NCI-H2107 treated with DMSO at 0.1 percent for 48 hours (cell line): Measurements from ENCODE around the gene RBX1.
"Not testable (repeated sequence)": the region's sequence is repeated elsewhere in the genome, so short reads cannot be mapped to it uniquely, and the experiment has no call there.

ENCODE experiments used
- DNase-seq: peaks from one replicate; lab custom pipeline; 2025; ENCODE audit not compliant: unreplicated experiment; lab: John Stamatoyannopoulos, UW

Gene RBX1

GRCh38 chr22:40950962-40951794, at the start of gene RBX1:
Gene RBX1, plus strand, starts transcription at chr22:40951378. Its CDS starts 21 bp downstream, at chr22:40951399.
- peak; percentile 85 for DNase-seq

DNA sequence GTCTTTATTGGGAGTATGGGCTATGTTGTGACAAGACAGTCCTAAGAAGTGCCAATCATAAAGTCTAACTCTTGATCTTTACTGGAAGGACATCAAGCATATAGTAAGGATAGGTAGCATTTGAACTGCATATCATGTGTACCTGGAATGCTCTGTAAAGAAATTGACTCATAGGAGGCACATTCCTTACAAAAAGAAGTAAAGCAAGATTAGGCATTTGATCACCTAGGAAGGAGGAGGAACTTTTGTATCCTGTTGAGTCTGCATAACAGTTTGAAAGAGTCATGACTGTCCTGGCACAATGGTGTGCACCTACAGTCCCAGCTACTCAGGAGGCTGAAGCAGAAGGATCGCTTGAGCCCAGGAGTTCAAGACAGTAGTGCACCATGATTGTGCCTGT, 47.1 kb upstream of the RBX1 start:
- DNase-seq: no peak

- DNase-seq: no peak
Observed at GRCh38 chr22:40908895-40909294, 42.3 kb upstream of the RBX1 start.

- no peak for DNase-seq
Observed at GRCh38 chr22:40911772-40912171, 39.4 kb upstream of the RBX1 start.

GRCh38 chr22:40912987-40913386, 38.2 kb upstream of the RBX1 start:
- not testable (repeated sequence) for DNase-seq

GRCh38 chr22:40919446-40919845, 31.7 kb upstream of the RBX1 start:
- DNase-seq: no peak

DNA sequence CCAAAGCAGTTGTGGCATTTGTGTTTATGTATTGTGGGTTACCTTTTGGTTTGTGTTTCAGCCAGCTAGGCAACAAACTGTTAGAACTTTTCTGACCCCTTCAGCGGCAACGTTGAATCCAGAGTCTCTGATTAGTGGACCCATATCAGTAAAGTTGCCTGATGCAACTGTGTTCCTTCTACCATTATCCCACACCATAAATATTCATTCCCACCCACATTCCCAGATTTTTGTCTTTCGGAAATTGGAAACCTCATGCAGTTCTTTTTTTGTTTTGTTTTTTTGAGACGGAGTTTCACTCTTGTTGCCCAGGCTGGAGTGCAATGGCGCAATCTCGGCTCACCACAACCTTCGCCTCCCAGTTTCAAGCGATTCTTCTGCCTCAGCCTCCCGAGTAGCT, 30.7 kb upstream of the RBX1 start:
- DNase-seq: no peak

- peak; percentile 30 for DNase-seq
Observed at GRCh38 chr22:40922484-40923303, 28.5 kb upstream of the RBX1 start.

DNA sequence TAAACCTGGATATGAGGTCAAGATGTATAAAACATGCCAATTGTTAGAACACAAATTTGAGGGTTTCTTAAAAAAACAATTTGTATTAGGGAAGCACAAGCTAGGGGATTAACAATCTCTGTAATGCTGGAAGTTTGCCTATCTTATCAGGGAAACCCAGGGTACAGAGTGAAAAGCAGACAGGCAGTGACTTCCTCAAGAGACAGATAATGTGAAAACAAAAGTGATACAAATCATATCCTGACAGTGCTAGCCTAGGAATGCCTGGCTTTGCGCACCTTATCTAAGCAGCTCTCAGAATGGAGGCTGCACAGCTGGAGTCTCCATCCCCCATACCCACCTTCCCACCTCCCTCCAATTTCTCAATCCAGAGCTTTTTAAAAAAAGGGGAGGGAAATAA, 22.5 kb upstream of the RBX1 start:
- DNase-seq: no peak

- DNase-seq: no peak
Observed at GRCh38 chr22:40932396-40932795, 18.8 kb upstream of the RBX1 start.

DNA sequence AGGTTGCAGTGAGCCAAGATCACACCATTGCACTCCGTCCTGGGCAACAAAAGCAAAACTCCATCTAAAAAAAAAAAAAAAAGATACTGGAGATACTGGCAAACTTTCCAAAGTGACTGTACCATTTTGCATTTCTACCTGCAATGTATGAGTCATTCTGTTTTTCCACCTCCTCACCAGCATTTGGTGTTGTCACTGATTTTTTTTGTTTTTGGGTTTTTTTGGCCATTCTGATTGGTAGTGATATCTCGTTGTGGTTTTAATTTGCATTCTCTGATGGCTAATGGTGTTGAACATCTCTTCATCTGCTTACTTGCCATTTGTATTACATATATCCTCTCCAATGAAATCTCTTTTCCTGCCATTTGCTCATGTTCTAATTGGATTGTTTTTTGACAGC, 12.0 kb upstream of the RBX1 start:
- no peak for DNase-seq

GRCh38 chr22:40951795-40952605, 822 bp downstream of the RBX1 start:
- DNase-seq: no peak

DNA sequence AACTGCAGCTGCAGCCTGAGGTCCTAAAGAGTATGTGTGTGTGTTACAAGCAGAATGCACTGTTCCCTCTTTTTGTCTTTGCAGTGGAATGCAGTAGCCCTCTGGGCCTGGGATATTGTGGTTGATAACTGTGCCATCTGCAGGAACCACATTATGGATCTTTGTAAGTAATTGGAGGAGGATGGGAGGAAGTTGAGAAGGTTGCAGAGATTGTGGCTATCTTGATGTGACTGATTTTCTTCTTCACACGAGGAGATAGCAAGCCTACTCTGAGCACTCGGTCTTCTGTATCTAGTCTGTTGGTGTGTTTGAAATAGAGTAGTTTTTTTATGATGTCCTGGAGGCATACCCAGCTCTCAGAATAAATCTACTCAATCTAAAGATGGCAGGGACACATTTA, 2.3 kb downstream of the RBX1 start:
- no peak for DNase-seq

- DNase-seq: no peak
Observed at GRCh38 chr22:40954113-40954512, 2.9 kb downstream of the RBX1 start.

GRCh38 chr22:40955571-40955970, 4.4 kb downstream of the RBX1 start:
- no peak for DNase-seq

- no peak for DNase-seq
Observed at GRCh38 chr22:40957601-40958000, 6.4 kb downstream of the RBX1 start.

DNA sequence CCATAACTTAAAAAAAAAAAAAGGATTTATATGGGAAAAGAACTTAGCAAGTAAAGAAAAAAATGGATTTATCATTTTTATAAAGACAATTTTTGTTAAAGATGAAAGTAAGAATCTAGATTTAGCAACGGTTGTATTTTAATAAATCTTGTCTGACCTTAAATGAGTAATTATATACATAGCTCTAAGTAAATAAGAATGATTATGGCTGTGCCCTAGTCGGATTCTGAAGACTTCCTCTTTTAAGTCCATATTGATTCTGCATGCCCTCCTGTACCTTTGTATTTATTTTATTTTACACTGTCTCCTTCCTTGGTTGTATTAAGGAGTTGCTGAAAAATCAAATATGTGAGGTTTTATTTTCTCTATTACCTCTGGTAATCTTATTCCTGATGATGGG, 7.1 kb downstream of the RBX1 start:
- no peak for DNase-seq

- peak; percentile 20 for DNase-seq
Observed at GRCh38 chr22:40960145-40960544, 9.0 kb downstream of the RBX1 start.

- DNase-seq: no peak
Observed at GRCh38 chr22:40965936-40966725, 15.0 kb downstream of the RBX1 start.

DNA sequence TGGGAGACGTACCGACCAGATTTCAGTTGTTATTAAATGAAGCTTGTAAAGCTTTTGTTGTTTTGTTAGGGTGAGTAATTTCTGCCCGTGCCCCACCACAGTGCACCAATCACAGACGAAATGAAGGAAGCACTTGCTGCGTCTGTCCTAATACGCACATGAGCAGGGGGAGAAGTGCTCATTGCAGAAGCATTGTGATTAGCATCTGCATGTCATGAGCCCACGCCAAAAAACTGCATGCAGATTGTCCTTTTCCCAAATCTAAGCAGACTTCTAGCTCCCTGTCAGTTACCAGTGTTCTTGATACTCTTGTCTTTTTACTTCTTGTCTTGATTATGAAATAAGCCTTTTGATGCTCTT, 15.5 kb downstream of the RBX1 start:
- no peak for DNase-seq
